ENCODE measurements around the gene GATB.

- no peak for TF ChIP-seq JUN (IDR thresholded peaks at IDR 0.05; ENCODE audit: borderline replicate concordance, insufficient read depth, insufficient read length, low read depth)
- no peak for TF ChIP-seq POLR2A (IDR thresholded peaks at IDR 0.05; ENCODE audit: low read depth, low read length)
- TF ChIP-seq CTCF (IDR thresholded peaks at IDR 0.05; ENCODE audit: extremely low read depth in 1 of 2, insufficient read depth in 1 of 2, low read depth in 1 of 2, low read length in 2 of 2) = no peak
- no peak for TF ChIP-seq POLR2AphosphoS5 (IDR thresholded peaks at IDR 0.05; ENCODE audit: insufficient read depth, low read depth, low read length)
- TF ChIP-seq MAX (IDR thresholded peaks at IDR 0.05; ENCODE audit: insufficient read depth, insufficient read length) = no peak
- TF ChIP-seq EZH2 (IDR thresholded peaks at IDR 0.05; ENCODE audit: borderline replicate concordance, low read depth, low read length, severe bottlenecking) = no peak
- TF ChIP-seq FOS (IDR thresholded peaks at IDR 0.05; ENCODE audit: borderline replicate concordance, insufficient read depth, low read length) = no peak
- no peak for TF ChIP-seq GATA2 (IDR thresholded peaks at IDR 0.05; ENCODE audit: insufficient read depth, insufficient read length, low read depth, low read length)
Measured at GRCh38 chr4:151804821-151805220, 44.0 kb upstream of the GATB start.
